Measurements from ENCODE around the gene NOS2.
"Not testable (repeated sequence)": the region's sequence is repeated elsewhere in the genome, so short reads cannot be mapped to it uniquely, and the experiment has no call there.

Gene NOS2

DNA sequence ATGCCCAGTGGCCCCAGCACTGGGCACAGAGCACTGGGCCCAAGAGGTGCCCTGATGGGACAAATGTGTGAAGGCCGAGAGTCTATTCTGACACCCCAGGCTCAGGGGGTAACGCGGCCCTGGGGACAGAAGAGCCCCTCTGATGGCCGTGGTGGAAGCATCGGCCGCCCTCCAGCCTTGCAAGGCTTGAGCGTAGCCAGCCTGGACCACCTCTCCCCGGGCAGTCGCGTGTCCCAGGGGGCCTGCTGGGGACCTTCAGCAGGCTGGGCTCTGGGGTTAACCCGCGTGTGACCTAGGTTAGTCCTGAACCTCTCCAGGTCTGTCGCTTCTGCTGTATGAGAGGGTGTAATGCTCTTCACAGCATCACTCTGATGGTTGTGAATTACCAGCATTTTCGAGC lies 40.8 kb downstream of the NOS2 start:
- TF ChIP-seq, protein P1, sequence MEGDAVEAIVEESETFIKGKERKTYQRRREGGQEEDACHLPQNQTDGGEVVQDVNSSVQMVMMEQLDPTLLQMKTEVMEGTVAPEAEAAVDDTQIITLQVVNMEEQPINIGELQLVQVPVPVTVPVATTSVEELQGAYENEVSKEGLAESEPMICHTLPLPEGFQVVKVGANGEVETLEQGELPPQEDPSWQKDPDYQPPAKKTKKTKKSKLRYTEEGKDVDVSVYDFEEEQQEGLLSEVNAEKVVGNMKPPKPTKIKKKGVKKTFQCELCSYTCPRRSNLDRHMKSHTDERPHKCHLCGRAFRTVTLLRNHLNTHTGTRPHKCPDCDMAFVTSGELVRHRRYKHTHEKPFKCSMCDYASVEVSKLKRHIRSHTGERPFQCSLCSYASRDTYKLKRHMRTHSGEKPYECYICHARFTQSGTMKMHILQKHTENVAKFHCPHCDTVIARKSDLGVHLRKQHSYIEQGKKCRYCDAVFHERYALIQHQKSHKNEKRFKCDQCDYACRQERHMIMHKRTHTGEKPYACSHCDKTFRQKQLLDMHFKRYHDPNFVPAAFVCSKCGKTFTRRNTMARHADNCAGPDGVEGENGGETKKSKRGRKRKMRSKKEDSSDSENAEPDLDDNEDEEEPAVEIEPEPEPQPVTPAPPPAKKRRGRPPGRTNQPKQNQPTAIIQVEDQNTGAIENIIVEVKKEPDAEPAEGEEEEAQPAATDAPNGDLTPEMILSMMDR (IDR thresholded peaks at IDR 0.05; ENCODE audit: control insufficient read depth, insufficient read depth, low read depth, low read length, missing control alignments), result no peak
- no peak for DNase-seq (ENCODE audit: low read depth)
- no peak overlapping the region for H3K4me3 ChIP-seq (ENCODE audit: control insufficient read depth, low read depth, low read length)

DNA sequence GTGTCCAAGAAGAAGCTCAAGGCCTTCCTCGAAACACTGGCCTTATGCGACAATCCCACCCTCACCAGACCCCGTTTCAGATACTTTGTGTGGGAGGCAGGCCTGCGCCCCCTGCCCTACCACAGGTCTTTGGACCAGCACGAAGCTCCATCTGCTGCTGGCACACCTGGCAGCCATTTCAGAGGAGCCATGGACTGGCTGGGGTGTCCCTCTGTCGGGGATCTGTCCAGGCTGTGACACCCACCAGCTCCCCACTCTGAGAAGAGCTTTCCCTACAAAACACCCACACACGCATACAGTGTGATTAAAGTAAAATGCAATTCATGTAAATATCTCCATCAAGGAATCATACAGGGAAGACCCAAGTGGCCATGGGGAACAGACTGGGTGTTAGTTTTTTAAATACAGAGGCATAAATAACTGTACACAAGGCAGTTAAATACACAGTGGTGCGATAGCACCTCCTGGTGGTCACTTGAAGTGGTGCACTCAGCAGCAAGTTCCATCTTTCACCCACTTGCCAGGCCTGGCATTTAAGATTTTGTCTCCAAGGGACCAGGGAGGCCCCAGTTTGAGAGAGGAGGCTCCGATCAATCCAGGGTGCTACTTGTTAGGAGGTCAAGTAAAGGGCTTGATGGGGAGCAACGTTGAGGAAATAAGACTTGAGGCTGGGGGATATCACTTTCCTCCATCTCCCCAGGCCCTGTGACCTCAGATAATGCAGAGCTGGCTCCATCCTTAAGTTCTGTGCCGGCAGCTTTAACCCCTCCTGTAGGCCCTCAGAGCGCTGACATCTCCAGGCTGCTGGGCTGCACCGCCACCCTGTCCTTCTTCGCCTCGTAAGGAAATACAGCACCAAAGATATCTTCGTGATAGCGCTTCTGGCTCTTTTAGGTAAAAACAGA lies 43.6 kb downstream of the NOS2 start:
- TF ChIP-seq, protein P1 (IDR thresholded peaks at IDR 0.05; ENCODE audit: control insufficient read depth, insufficient read depth, low read depth, low read length, missing control alignments), result peak; percentile 80
- no peak for DNase-seq (ENCODE audit: low read depth)
- no peak overlapping the region for H3K4me3 ChIP-seq (ENCODE audit: control insufficient read depth, low read depth, low read length)

DNA sequence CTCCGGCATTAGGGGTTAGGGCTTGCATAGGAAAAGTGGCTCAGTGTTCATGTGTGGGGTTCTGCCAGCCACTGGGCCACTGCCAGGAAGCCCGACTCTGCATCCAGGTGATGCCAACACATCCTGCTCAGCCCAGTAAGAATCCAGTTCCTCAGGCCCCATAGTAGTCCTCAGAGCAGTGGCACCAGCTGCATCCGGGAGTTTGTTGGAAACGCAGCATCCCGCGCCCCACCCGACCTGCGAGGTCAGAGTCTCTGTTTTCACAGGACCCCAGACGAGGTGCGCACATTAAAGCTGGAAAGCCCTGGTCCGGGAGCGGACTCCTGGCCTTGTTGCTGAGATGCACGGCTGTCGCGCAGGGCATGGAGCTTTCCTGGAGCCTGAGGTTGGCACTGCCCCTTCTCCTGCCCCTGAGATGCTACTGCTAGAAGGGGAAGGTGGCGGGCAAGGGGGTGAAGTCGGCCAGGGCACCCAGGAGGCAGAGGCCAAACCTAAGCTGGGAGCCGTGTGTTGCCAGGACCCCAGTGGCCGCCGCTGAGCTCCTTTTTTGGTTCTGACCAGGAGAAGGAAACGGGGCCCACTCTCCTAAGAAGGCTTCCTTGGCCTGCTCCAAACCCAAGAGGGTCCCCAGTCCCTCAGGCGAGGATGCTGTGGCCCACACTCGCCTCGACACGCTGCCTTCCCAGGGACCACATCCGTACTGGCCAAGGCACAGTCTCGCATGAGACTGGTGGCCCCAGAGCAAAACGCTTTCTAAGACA lies 44.4 kb downstream of the NOS2 start:
- TF ChIP-seq, protein P1 (IDR thresholded peaks at IDR 0.05; ENCODE audit: control insufficient read depth, insufficient read depth, low read depth, low read length, missing control alignments), result no peak
- H3K4me3 ChIP-seq (ENCODE audit: control insufficient read depth, low read depth, low read length), result no peak overlapping the region
- no peak for DNase-seq (ENCODE audit: low read depth)

DNA sequence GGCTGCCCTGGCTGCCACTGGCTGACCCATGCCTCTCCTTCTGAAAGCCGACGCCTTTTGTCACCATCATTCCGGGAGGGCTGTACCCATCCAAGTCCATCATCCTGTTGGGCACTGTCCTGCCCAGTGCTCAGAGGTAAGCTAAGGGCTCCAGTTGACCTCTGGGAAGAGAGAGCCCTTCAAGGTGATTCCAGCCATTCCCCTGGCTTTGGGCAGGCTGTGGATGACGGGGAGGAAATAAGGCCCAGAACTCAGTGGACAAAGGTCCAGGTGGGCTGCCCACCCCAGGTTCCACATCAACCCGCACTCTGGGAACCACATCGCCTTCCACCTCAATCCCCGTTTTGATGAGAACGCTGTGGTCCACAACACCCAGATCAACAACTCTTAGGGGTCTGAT lies 45.8 kb downstream of the NOS2 start:
- TF ChIP-seq, protein P1 (IDR thresholded peaks at IDR 0.05; ENCODE audit: control insufficient read depth, insufficient read depth, low read depth, low read length, missing control alignments), result no peak
- H3K4me3 ChIP-seq (ENCODE audit: control insufficient read depth, low read depth, low read length), result no peak overlapping the region
- DNase-seq (ENCODE audit: low read depth), result no peak

DNA sequence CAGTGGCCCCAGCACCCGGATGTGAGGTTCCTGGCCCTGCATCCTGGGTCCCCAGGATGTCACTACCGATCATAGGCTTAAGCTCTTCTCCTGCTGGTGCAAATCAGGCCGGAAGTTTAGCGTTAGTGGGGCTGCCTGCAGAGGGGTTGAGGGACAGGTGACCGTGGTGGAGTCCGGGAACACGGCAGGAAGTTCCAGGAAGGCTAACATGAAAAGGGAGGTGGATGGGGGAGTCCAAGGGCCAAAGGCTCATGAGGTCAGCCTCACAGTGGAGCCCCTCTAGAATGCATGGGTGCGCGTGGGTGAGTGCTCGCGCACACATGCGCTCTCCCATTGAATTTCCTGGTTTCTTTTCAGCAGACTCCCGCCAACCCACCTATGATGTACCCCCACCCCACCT lies 46.6 kb downstream of the NOS2 start:
- H3K4me3 ChIP-seq (ENCODE audit: control insufficient read depth, low read depth, low read length); DNase-seq (ENCODE audit: low read depth): not testable (repeated sequence)

DNA sequence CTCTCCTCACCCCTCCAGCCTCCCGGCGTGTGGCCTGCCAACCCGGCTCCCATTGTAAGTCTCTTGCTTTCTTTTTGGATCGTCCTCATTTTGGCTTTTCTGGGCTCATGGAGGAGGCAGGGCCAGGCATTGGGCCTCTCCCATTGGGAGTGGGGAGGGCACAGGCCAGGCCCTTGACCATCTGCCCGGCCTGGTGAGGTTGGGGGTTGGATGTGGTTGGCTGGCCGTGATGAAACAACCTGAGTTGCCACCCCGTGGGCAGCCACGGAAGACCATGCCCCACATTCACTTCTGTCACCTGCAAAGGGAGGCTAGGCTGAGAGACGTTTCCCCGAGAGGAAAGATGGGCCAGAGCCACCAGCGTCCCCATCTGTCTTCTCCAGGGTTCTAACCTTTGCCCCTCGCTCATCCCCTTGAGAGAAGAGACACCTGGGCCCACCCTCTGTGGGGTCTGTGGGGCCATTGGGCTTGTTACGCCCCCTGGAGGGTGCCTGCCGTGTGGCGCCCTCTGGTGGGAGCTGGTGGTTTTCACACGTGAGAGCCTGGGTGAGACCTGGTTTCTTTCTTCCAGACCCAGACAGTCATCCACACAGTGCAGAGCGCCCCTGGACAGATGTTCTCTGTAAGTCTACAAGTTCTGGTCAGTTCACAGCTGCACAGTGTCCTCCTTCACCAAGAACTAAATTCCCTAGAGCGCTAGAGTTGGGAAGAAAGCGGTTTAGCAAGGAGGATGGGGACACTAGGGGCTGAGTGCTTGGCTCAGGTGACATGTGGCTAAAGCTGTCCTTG lies 47.3 kb downstream of the NOS2 start:
- not testable (repeated sequence) for DNase-seq (ENCODE audit: low read depth); H3K4me3 ChIP-seq (ENCODE audit: control insufficient read depth, low read depth, low read length)

DNA sequence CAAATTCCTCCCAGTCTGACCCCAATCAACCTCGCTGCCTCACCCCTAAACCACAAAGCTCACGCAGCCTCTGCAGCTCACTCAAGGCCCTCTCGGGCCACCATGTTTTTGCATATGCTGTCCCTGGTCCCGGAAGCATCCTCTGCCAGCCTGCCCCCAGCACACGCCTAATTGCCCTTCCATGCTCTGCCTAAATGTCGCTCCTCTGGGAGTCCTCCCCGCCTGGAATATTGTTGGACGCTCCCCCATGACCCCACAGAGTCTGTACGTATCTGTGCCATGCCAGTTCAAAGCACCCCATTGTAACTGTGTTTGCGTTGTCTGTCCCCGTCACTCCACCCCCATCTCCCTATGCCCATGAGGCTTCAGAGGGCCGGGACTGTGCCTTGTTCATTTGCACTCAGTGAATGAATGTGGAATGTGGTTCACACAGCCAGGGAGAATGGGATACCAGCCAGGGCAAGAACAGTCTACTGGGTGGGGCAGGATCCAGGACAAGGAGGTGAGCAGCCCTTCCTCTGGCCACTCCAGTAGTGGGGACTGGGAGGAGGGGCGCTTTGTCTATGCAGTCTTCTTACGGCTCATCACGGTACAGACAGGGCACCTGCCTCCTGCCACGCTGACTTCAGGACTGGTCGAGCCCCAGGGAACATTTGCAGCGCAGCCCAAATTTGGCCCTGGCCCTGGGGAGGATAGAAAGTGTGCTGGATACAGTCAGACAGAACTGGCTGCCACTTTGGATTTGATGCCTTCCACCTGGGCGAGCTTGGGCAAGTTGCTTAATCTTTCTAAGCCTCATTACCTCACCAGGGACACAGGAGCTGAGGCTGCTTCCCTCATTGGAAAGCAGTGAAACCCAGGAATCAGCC lies 48.5 kb downstream of the NOS2 start:
- TF ChIP-seq, protein P1 (IDR thresholded peaks at IDR 0.05; ENCODE audit: control insufficient read depth, insufficient read depth, low read depth, low read length, missing control alignments), result no peak
- no peak for DNase-seq (ENCODE audit: low read depth)
- H3K4me3 ChIP-seq (ENCODE audit: control insufficient read depth, low read depth, low read length), result no peak overlapping the region
